Measurements from ENCODE around the gene ZNF536. TPM values are rescaled to one million over a fixed set of nuclear protein-coding genes. Genes with fewer than 3 reads are reported as not detected.

Gene ZNF536
- total RNA-seq, 1 experiment from 2014 or later = 0.35 TPM

DNA sequence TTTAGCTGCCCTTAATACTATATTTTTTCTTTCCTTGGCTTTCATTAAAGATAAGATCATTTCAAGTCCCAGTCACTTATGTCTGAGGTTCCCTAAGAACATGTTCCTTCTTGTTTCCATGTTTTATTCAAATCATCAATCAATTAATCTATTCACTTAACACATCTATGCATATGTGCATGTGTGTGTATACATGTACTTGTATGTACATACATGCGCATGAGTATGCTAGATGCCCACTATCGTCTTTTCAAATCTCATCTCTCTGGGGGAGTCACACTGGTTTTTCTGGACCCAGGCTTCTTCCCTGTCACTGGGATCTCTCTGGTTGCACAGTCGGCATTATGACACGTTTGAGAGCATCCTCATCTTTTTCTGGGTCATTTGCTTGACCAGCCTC is 108.9 kb downstream of the ZNF536 start (continued):
- no peak for TF ChIP-seq ATF2 (CRISPR knock-in tag; IDR thresholded peaks at IDR 0.05; ENCODE audit: borderline replicate concordance, low read depth)
- no peak for TF ChIP-seq ZNF423 (CRISPR knock-in tag; IDR thresholded peaks at IDR 0.05)
- no peak for TF ChIP-seq AFF4 (CRISPR knock-in tag; IDR thresholded peaks at IDR 0.05; ENCODE audit: borderline replicate concordance)
- TF ChIP-seq GTF2I (CRISPR knock-in tag; conservative IDR thresholded peaks at IDR 0.05) = no peak
- TF ChIP-seq ZNF396 (CRISPR knock-in tag; IDR thresholded peaks at IDR 0.05; ENCODE audit: borderline replicate concordance) = no peak
- TF ChIP-seq ZNF281 (CRISPR knock-in tag; IDR thresholded peaks at IDR 0.05) = no peak

GRCh38 chr19:30481823-30482222 is 109.6 kb downstream of the ZNF536 start:
- no peak for TF ChIP-seq ZBTB43 (CRISPR knock-in tag; IDR thresholded peaks at IDR 0.05)
- TF ChIP-seq, protein P1, sequence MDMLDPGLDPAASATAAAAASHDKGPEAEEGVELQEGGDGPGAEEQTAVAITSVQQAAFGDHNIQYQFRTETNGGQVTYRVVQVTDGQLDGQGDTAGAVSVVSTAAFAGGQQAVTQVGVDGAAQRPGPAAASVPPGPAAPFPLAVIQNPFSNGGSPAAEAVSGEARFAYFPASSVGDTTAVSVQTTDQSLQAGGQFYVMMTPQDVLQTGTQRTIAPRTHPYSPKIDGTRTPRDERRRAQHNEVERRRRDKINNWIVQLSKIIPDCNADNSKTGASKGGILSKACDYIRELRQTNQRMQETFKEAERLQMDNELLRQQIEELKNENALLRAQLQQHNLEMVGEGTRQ (CRISPR knock-in tag; IDR thresholded peaks at IDR 0.05) = no peak
- TF ChIP-seq PRRX2 (CRISPR knock-in tag; IDR thresholded peaks at IDR 0.05) = no peak
- TF ChIP-seq, protein P2, sequence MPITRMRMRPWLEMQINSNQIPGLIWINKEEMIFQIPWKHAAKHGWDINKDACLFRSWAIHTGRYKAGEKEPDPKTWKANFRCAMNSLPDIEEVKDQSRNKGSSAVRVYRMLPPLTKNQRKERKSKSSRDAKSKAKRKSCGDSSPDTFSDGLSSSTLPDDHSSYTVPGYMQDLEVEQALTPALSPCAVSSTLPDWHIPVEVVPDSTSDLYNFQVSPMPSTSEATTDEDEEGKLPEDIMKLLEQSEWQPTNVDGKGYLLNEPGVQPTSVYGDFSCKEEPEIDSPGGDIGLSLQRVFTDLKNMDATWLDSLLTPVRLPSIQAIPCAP (CRISPR knock-in tag; IDR thresholded peaks at IDR 0.05) = no peak
- TF ChIP-seq ZNF512 (CRISPR knock-in tag; IDR thresholded peaks at IDR 0.05; ENCODE audit: borderline replicate concordance) = no peak
- TF ChIP-seq GABPB1 (CRISPR knock-in tag; IDR thresholded peaks at IDR 0.05) = no peak
- TF ChIP-seq STAT6 (CRISPR knock-in tag; conservative IDR thresholded peaks at IDR 0.05; ENCODE audit: low read depth) = no peak
- TF ChIP-seq, protein P3, sequence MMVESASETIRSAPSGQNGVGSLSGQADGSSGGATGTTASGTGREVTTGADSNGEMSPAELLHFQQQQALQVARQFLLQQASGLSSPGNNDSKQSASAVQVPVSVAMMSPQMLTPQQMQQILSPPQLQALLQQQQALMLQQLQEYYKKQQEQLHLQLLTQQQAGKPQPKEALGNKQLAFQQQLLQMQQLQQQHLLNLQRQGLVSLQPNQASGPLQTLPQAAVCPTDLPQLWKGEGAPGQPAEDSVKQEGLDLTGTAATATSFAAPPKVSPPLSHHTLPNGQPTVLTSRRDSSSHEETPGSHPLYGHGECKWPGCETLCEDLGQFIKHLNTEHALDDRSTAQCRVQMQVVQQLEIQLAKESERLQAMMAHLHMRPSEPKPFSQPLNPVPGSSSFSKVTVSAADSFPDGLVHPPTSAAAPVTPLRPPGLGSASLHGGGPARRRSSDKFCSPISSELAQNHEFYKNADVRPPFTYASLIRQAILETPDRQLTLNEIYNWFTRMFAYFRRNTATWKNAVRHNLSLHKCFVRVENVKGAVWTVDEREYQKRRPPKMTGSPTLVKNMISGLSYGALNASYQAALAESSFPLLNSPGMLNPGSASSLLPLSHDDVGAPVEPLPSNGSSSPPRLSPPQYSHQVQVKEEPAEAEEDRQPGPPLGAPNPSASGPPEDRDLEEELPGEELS (CRISPR knock-in tag; IDR thresholded peaks at IDR 0.05) = no peak
- no peak for TF ChIP-seq MAX (CRISPR knock-in tag; IDR thresholded peaks at IDR 0.05)
- TF ChIP-seq ZNF121 (CRISPR knock-in tag; IDR thresholded peaks at IDR 0.05) = no peak
- ATAC-seq (no peak), DNase-seq (ENCODE audit: low spot score) (no peak)
- ChIA-PET POLR2A (no interaction called here), CTCF (no interaction called here)
- Mint-ChIP-seq H3K27ac (no peak overlapping the region), H3K4me3 (no peak overlapping the region), H3K4me1 (no peaks in the 10 kb centered on the region), H3K9me3 (peaks cover 20% of the 10 kb centered on the region), H3K36me3 (no peaks in the 10 kb centered on the region), H3K27me3 (ENCODE audit: low read depth) (no peaks in the 10 kb centered on the region)
